Endodermal cell (in vitro differentiated cells): ENCODE measurements around the gene TRPM3. TPM values are rescaled to one million over a fixed set of nuclear protein-coding genes. Genes with fewer than 3 reads are reported as not detected.

Experiments
- DNase-seq: peaks from one replicate; pipeline ENCODE4 v3.0.0-alpha.2; 2017
- H3K27ac ChIP-seq: 2 replicates; pipeline ENCODE4 v1.5.1; 2013; ENCODE audit warnings: mild to moderate bottlenecking, low read depth, low read length, moderate library complexity
- H3K27me3 ChIP-seq: 2 replicates; pipeline ENCODE4 v1.6.1; 2013; ENCODE audit warnings: mild to moderate bottlenecking, low read length, moderate library complexity; ENCODE audit not compliant: insufficient read depth, control insufficient read depth, poor library complexity, severe bottlenecking
- H3K36me3 ChIP-seq: 2 replicates; pipeline ENCODE4 v1.7.0; 2013; ENCODE audit warnings: mild to moderate bottlenecking, low read length, moderate library complexity; ENCODE audit not compliant: control insufficient read depth, insufficient read depth
- H3K4me1 ChIP-seq: one replicate; pipeline ENCODE4 v1.7.0; 2013; ENCODE audit warnings: low read length; ENCODE audit not compliant: control insufficient read depth, insufficient read depth
- H3K4me3 ChIP-seq: 2 replicates; pipeline ENCODE4 v1.5.1; 2013; ENCODE audit warnings: mild to moderate bottlenecking, low read length, moderate library complexity
- H3K9ac ChIP-seq: 2 replicates; pipeline ENCODE4 v1.6.1; 2013; ENCODE audit warnings: mild to moderate bottlenecking, low read length, moderate library complexity; ENCODE audit not compliant: poor library complexity, severe bottlenecking; ENCODE audit errors: extremely low read depth
- H3K9me3 ChIP-seq: 2 replicates; pipeline ENCODE4 v1.6.1; 2013; ENCODE audit warnings: mild to moderate bottlenecking, low read length, moderate library complexity; ENCODE audit not compliant: control insufficient read depth
- H3K27ac Mint-ChIP-seq: 2 replicates; pipeline ENCODE4 v1.8.0; 2020; ENCODE audit warnings: mixed read lengths
- H3K27me3 Mint-ChIP-seq: 2 replicates; pipeline ENCODE4 v1.8.0; 2021; ENCODE audit warnings: mild to moderate bottlenecking, mixed read lengths; ENCODE audit not compliant: insufficient read depth
- H3K36me3 Mint-ChIP-seq: 2 replicates; pipeline ENCODE4 v1.8.0; 2020; ENCODE audit warnings: low read depth, mixed read lengths
- H3K4me1 Mint-ChIP-seq: 2 replicates; pipeline ENCODE4 v1.8.0; 2020; ENCODE audit warnings: mixed read lengths
- H3K4me3 Mint-ChIP-seq: 2 replicates; pipeline ENCODE4 v1.8.0; 2020; ENCODE audit warnings: mild to moderate bottlenecking, moderate library complexity, mixed read lengths
- H3K9me3 Mint-ChIP-seq: 2 replicates; pipeline ENCODE4 v1.8.0; 2020; ENCODE audit warnings: mild to moderate bottlenecking, mixed read lengths
- WGBS, 2 experiments: methylation state at CpG; one replicate each; pipeline versions ENCODE4 v1.1.5 to v1.1.7; 2013; ENCODE audit warnings: missing lambda C conversion rate in 2 of 2, mixed read lengths in 1 of 2; ENCODE audit not compliant: insufficient coverage in 1 of 2, insufficient read length in 1 of 2; 5-methylcytosine and 5-hydroxymethylcytosine counted together
- total RNA-seq, 2 donors: library from RNA; stranded (reverse); fragmentation: NEBNext Ultra II Directional in 1 of 2; extraction: Animal tissue kit (Norgen Biotek cat#: 25700) in 1 of 2; gene quantifications; 2 replicates in 1 of 2; 3 replicates in 1 of 2; pipeline ENCODE4 v1.2.1, GENCODE V29; 2021
- TF ChIP-seq, protein P1 (sequence below): fragments of 200-600 bp; sonication (generic); conservative IDR thresholded peaks from 2 replicates; pipeline ENCODE4 v1.5.0; 2021; ENCODE audit warnings: antibody characterized with exemption, mild to moderate bottlenecking

TRPM3 gene
- total RNA-seq, 2 donors from 2014 or later: 1.8 to 2.5 TPM

- no peak overlapping the region for H3K27ac Mint-ChIP-seq
- no peaks in the 10 kb centered on the region for H3K27me3 ChIP-seq
- no peak overlapping the region for H3K4me3 ChIP-seq
- H3K4me1 Mint-ChIP-seq: peaks cover 12% of the 10 kb centered on the region
- no peak overlapping the region for H3K4me3 Mint-ChIP-seq
- no peaks in the 10 kb centered on the region for H3K9me3 ChIP-seq
- no peak overlapping the region for H3K9ac ChIP-seq
- no peaks in the 10 kb centered on the region for H3K36me3 ChIP-seq
- H3K27me3 Mint-ChIP-seq: no peaks in the 10 kb centered on the region
- H3K36me3 Mint-ChIP-seq: no peaks in the 10 kb centered on the region
- H3K4me1 ChIP-seq: peaks cover 6% of the 10 kb centered on the region
- 93 to 97% methylated on average over 3 to 4 of the region's 4 CpGs for WGBS, 2 experiments
- DNase-seq: no peak
- H3K27ac ChIP-seq: no peak overlapping the region
- TF ChIP-seq, protein P1, sequence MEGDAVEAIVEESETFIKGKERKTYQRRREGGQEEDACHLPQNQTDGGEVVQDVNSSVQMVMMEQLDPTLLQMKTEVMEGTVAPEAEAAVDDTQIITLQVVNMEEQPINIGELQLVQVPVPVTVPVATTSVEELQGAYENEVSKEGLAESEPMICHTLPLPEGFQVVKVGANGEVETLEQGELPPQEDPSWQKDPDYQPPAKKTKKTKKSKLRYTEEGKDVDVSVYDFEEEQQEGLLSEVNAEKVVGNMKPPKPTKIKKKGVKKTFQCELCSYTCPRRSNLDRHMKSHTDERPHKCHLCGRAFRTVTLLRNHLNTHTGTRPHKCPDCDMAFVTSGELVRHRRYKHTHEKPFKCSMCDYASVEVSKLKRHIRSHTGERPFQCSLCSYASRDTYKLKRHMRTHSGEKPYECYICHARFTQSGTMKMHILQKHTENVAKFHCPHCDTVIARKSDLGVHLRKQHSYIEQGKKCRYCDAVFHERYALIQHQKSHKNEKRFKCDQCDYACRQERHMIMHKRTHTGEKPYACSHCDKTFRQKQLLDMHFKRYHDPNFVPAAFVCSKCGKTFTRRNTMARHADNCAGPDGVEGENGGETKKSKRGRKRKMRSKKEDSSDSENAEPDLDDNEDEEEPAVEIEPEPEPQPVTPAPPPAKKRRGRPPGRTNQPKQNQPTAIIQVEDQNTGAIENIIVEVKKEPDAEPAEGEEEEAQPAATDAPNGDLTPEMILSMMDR: no peak
- no peaks in the 10 kb centered on the region for H3K9me3 Mint-ChIP-seq
These were observed 534.9 kb downstream of the TRPM3 start for GRCh38 chr9:70586476-70586875.

DNA sequence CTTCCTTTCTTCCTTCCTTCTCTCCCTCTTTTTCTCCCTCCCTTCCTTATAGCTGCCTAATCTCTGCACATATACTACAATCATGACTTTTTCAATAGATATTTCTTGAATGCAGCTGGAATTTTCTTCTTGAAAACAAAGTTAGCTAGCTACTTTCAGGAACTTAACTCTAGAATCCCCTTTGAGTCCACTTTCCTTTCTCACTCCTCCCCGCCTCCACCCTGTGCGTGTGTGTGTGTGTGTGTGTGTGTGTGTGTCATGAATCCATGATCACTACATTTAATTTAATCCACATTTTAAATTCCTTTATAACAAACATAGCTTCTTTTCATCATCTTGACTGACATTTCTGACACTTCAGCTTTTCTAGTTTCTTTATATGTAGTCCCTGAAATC, 539.5 kb downstream of the TRPM3 start:
- Histone ChIP-seq H3K27ac (no peak overlapping the region), H3K4me1 (no peaks in the 10 kb centered on the region), H3K9me3 (no peaks in the 10 kb centered on the region), H3K4me3 (no peak overlapping the region), H3K36me3 (no peaks in the 10 kb centered on the region), H3K27me3 (no peaks in the 10 kb centered on the region), H3K9ac (no peak overlapping the region)
- Mint-ChIP-seq H3K4me1 (no peaks in the 10 kb centered on the region), H3K4me3 (no peak overlapping the region), H3K9me3 (no peaks in the 10 kb centered on the region), H3K27ac (no peak overlapping the region), H3K36me3 (no peaks in the 10 kb centered on the region), H3K27me3 (no peaks in the 10 kb centered on the region)
- DNase-seq: no peak
- TF ChIP-seq, protein P1: no peak
- WGBS, 2 experiments: no CpG with 5 or more reads among the region's 2 CpGs

GRCh38 chr9:70581214-70581954, 540.0 kb downstream of the TRPM3 start:
- Histone ChIP-seq H3K4me3 (no peak overlapping the region), H3K9ac (no peak overlapping the region), H3K9me3 (no peaks in the 10 kb centered on the region), H3K27me3 (no peaks in the 10 kb centered on the region), H3K27ac (no peak overlapping the region), H3K36me3 (no peaks in the 10 kb centered on the region), H3K4me1 (no peaks in the 10 kb centered on the region)
- Mint-ChIP-seq H3K4me1 (no peaks in the 10 kb centered on the region), H3K36me3 (no peaks in the 10 kb centered on the region), H3K9me3 (no peaks in the 10 kb centered on the region), H3K27me3 (no peaks in the 10 kb centered on the region), H3K4me3 (no peak overlapping the region), H3K27ac (no peak overlapping the region)
- 74 to 79% methylated on average over 7 of the region's 7 CpGs for WGBS, 2 experiments
- TF ChIP-seq, protein P1: no peak
- DNase-seq: no peak
